ENCODE results near the gene PLCB4. TPM values are rescaled to one million over a fixed set of nuclear protein-coding genes. Genes with fewer than 3 reads are reported as not detected.

The PLCB4 gene
- total RNA-seq, 4 donors from 2014 or later, result 3.5 to 30.5 (median 17.5) TPM

DNA sequence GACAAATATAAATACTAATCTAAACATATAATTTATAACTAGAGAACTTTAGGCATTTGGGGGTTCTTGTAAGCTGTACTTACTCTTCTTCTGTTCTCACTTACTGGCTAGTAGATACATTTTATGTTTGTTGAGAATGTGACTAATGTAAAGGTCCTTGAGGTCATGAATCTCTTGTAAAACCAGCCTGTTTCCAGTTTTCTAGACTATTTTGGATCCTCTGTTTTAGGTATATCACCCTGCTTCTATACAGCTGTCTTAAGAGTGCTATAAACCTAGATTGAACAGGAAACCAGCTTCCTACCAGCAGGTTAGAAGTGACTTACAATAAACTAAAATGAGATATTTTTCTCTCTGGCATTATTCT lies 134.2 kb downstream of the PLCB4 start:
- H3K27me3 ChIP-seq, result no peaks in the 10 kb centered on the region
- no peaks in the 10 kb centered on the region for H3K9me3 ChIP-seq
- TF ChIP-seq POLR2A (IDR thresholded peaks at IDR 0.05), result no peak
- TF ChIP-seq, protein P1, sequence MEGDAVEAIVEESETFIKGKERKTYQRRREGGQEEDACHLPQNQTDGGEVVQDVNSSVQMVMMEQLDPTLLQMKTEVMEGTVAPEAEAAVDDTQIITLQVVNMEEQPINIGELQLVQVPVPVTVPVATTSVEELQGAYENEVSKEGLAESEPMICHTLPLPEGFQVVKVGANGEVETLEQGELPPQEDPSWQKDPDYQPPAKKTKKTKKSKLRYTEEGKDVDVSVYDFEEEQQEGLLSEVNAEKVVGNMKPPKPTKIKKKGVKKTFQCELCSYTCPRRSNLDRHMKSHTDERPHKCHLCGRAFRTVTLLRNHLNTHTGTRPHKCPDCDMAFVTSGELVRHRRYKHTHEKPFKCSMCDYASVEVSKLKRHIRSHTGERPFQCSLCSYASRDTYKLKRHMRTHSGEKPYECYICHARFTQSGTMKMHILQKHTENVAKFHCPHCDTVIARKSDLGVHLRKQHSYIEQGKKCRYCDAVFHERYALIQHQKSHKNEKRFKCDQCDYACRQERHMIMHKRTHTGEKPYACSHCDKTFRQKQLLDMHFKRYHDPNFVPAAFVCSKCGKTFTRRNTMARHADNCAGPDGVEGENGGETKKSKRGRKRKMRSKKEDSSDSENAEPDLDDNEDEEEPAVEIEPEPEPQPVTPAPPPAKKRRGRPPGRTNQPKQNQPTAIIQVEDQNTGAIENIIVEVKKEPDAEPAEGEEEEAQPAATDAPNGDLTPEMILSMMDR (IDR thresholded peaks at IDR 0.05), result no peak
- no peak overlapping the region for H3K4me3 ChIP-seq
- H3K36me3 ChIP-seq, result no peaks in the 10 kb centered on the region
- no peaks in the 10 kb centered on the region for H3K4me1 ChIP-seq
- no peak overlapping the region for H3K27ac ChIP-seq
- DNase-seq, result no peak

DNA sequence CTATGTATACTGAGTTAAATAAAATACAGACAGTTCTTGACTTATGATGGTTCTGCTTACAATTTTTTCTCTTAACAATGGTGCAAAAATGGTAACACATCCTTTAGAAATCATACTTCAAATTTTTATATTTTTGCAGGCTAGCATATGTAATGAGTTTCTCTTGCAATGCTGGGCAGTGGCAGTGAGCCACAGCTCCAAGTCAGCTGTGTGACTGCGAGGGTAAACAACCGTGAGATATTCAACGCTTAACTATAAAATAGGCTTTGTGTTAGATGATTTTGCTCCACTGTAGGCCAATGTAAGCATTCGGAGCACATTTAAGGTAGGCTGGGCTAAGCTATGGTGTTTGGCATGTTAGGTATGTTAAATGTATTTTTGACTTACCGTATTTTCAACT lies 136.1 kb downstream of the PLCB4 start:
- H3K27ac ChIP-seq, result no peak overlapping the region
- no peaks in the 10 kb centered on the region for H3K4me1 ChIP-seq
- TF ChIP-seq POLR2A (IDR thresholded peaks at IDR 0.05), result no peak
- TF ChIP-seq, protein P1 (IDR thresholded peaks at IDR 0.05), result no peak
- DNase-seq, result no peak
- H3K27me3 ChIP-seq, result no peaks in the 10 kb centered on the region
- H3K9me3 ChIP-seq, result no peaks in the 10 kb centered on the region
- H3K36me3 ChIP-seq, result no peaks in the 10 kb centered on the region
- H3K4me3 ChIP-seq, result no peak overlapping the region

DNA sequence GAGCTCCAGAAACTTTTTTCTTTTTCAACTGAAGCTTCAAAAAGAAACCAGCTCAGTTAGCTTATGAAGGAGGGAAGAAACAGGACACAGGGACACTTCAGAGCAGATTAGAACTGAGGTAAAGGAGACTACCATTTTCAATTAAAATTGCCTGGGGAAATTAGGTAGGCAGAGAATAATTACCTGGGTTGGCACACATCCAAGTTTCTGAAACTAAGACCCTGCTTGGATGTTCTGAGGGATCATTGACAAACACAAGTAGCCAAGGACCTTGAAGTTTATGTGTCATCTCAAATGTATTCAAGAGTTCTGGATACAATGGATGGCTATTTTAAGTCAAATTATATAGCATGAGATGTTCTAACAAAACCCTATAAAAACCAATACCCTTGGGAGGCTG lies 137.6 kb downstream of the PLCB4 start:
- H3K27ac ChIP-seq, result no peak overlapping the region
- H3K36me3 ChIP-seq, result no peaks in the 10 kb centered on the region
- no peak overlapping the region for H3K4me3 ChIP-seq
- no peaks in the 10 kb centered on the region for H3K27me3 ChIP-seq
- no peaks in the 10 kb centered on the region for H3K9me3 ChIP-seq
- no peaks in the 10 kb centered on the region for H3K4me1 ChIP-seq
- TF ChIP-seq POLR2A (IDR thresholded peaks at IDR 0.05), result no peak
- TF ChIP-seq, protein P1 (IDR thresholded peaks at IDR 0.05), result no peak
- no peak for DNase-seq

DNA sequence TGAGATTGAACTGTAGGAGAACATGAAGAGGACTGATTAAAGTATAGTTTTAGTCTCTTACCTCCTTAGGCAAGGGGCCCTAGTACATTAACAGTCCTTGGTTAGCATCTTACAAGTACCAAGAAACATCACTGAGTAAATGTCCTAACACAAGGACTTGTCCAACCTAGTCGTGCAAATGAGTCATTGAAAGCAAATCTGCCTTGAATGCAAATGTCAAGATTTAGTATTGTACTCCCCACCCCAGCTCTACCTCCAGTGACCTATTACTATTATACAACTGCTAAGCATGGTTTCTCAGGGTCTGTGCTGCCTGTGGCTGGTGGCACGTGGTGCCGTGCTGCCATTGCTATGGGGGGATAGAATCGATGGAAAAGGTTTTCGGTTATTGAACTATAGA lies 138.4 kb downstream of the PLCB4 start:
- Histone ChIP-seq H3K27ac (no peak overlapping the region), H3K4me1 (no peaks in the 10 kb centered on the region), H3K36me3 (no peaks in the 10 kb centered on the region), H3K4me3 (no peak overlapping the region), H3K9me3 (no peaks in the 10 kb centered on the region), H3K27me3 (no peaks in the 10 kb centered on the region)
- no peak for TF ChIP-seq POLR2A (IDR thresholded peaks at IDR 0.05)
- TF ChIP-seq, protein P1 (IDR thresholded peaks at IDR 0.05), result no peak
- DNase-seq, result no peak

DNA sequence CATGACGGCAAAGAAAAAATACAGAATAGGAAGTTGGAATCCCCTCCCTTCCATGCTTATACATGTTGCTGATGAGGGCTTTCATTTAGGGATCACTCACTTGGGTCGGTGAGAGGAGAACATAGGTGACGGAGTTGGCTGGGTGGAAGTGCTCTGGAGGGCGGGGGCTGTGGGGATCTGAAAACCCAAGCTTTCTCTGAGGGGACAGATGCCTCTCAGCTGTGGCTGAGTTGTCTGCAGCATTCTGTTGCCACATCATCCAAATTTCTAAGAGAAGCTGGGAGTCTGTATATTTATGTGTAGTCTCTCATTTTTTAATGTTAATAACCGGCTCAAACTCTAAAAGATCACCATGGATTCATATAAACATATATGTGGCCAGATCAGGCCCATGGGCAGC lies 141.5 kb downstream of the PLCB4 start:
- no peak overlapping the region for H3K27ac ChIP-seq
- H3K9me3 ChIP-seq, result no peaks in the 10 kb centered on the region
- no peaks in the 10 kb centered on the region for H3K27me3 ChIP-seq
- H3K4me1 ChIP-seq, result no peaks in the 10 kb centered on the region
- no peaks in the 10 kb centered on the region for H3K36me3 ChIP-seq
- TF ChIP-seq, protein P1 (IDR thresholded peaks at IDR 0.05), result no peak
- no peak for TF ChIP-seq POLR2A (IDR thresholded peaks at IDR 0.05)
- H3K4me3 ChIP-seq, result no peak overlapping the region
- no peak for DNase-seq
